HEK293 (cell line): Measurements from ENCODE around the gene PLD4.

ENCODE experiments used
- CTCF ChIA-PET: fragments of 350-600 bp; formaldehyde crosslinking; extraction: SDS; loops from one replicate; lab custom pipeline; 2021; ENCODE audit warnings: antibody characterized with exemption; lab: Yijun Ruan, JAX
- POLR2A ChIA-PET: fragments of 300-600 bp; formaldehyde crosslinking; extraction: SDS; loops from one replicate; lab custom pipeline; 2020; ENCODE audit warnings: antibody characterized with exemption, inconsistent platforms; lab: Yijun Ruan, JAX
- H3K27ac ChIP-seq: fragments of 200-500 bp; sonication (Bioruptor generic); 2 replicates; pipeline ENCODE4 v1.5.1; 2014; ENCODE audit warnings: low read depth, low read length, control low read depth, inconsistent platforms; ENCODE audit errors: extremely low read depth
- H3K36me3 ChIP-seq, 2 experiments: fragments of 200-500 bp in 1 of 2; sonication (Bioruptor generic) in 1 of 2; 1 replicate in 1 of 2; 2 replicates in 1 of 2; pipeline ENCODE4 v1.5.1; 2014 to 2017; ENCODE audit warnings: inconsistent platforms in 2 of 2, low read length in 2 of 2; ENCODE audit not compliant: control insufficient read depth in 2 of 2, insufficient read depth in 1 of 2
- H3K4me1 ChIP-seq: fragments of 200-500 bp; sonication (Bioruptor generic); 2 replicates; pipeline ENCODE4 v1.5.1; 2014; ENCODE audit warnings: mild to moderate bottlenecking, low read length, inconsistent platforms; ENCODE audit not compliant: control insufficient read depth, insufficient read depth
- H3K4me3 ChIP-seq: 2 replicates; pipeline ENCODE4 v1.5.1; 2011; ENCODE audit warnings: low read depth, mild to moderate bottlenecking, control low read depth, low read length, moderate library complexity
- H3K9me3 ChIP-seq: fragments of 200-500 bp; sonication (Bioruptor generic); 2 replicates; pipeline ENCODE4 v1.5.1; 2014; ENCODE audit warnings: low read depth, low read length, inconsistent platforms; ENCODE audit not compliant: control insufficient read depth, insufficient read depth
- EGR2 ChIP-seq: fragments of 450-650 bp; formaldehyde crosslinking; IDR thresholded peaks from 2 replicates; pipeline ENCODE4 v1.5.1; 2016; ENCODE audit warnings: low read depth, missing biosample characterization, missing genetic modification characterization
- GLI4 ChIP-seq: fragments of 450-650 bp; formaldehyde crosslinking; IDR thresholded peaks from 2 replicates; pipeline ENCODE4 v1.5.1; 2016; ENCODE audit warnings: missing biosample characterization, missing genetic modification characterization
- GLIS1 ChIP-seq: fragments of 450-650 bp; formaldehyde crosslinking; IDR thresholded peaks from 2 replicates; pipeline ENCODE4 v1.5.1; 2016; ENCODE audit warnings: missing biosample characterization, missing genetic modification characterization
- IKZF3 ChIP-seq: fragments of 450-650 bp; IDR thresholded peaks from 2 replicates; pipeline ENCODE4 v1.5.0; 2018; ENCODE audit warnings: missing biosample characterization, mild to moderate bottlenecking, missing genetic modification characterization, moderate library complexity
- MZF1 ChIP-seq: fragments of 450-650 bp; formaldehyde crosslinking; IDR thresholded peaks from 2 replicates; pipeline ENCODE4 v1.5.1; 2017; ENCODE audit warnings: missing biosample characterization, missing genetic modification characterization, borderline replicate concordance
- SCRT2 ChIP-seq: fragments of 450-650 bp; formaldehyde crosslinking; IDR thresholded peaks from 2 replicates; pipeline ENCODE4 v1.5.1; 2016; ENCODE audit warnings: missing biosample characterization, missing genetic modification characterization
- ZFHX2 ChIP-seq: fragments of 450-650 bp; formaldehyde crosslinking; conservative IDR thresholded peaks from 2 replicates; pipeline ENCODE4 v1.5.1; 2016; ENCODE audit warnings: missing biosample characterization, missing genetic modification characterization
- ZIC2 ChIP-seq: fragments of 450-650 bp; formaldehyde crosslinking; IDR thresholded peaks from 2 replicates; pipeline ENCODE4 v1.5.1; 2016; ENCODE audit warnings: missing biosample characterization, missing genetic modification characterization
- ZNF184 ChIP-seq: fragments of 450-650 bp; IDR thresholded peaks from 2 replicates; pipeline ENCODE4 v1.5.1; 2018; ENCODE audit warnings: missing biosample characterization, mild to moderate bottlenecking, missing genetic modification characterization
- ZNF335 ChIP-seq: fragments of 450-650 bp; formaldehyde crosslinking; conservative IDR thresholded peaks from 2 replicates; pipeline ENCODE4 v1.5.1; 2016; ENCODE audit warnings: missing biosample characterization, missing genetic modification characterization
- ZNF341 ChIP-seq: fragments of 450-650 bp; formaldehyde crosslinking; IDR thresholded peaks from 2 replicates; pipeline ENCODE4; 2016; ENCODE audit warnings: low read depth, missing biosample characterization, missing genetic modification characterization
- ZNF585B ChIP-seq: fragments of 450-650 bp; formaldehyde crosslinking; IDR thresholded peaks from 2 replicates; pipeline ENCODE4 v1.5.1; 2016; ENCODE audit warnings: missing biosample characterization, missing genetic modification characterization
- ZNF837 ChIP-seq: fragments of 450-650 bp; formaldehyde crosslinking; IDR thresholded peaks from 2 replicates; pipeline ENCODE4 v1.5.1; 2016; ENCODE audit warnings: missing biosample characterization, missing genetic modification characterization
- TF ChIP-seq, protein P1 (sequence below): fragments of 450-650 bp; formaldehyde crosslinking; IDR thresholded peaks from 2 replicates; pipeline ENCODE4 v1.5.1; 2016; ENCODE audit warnings: missing biosample characterization, missing genetic modification characterization
- TF ChIP-seq, protein P2 (sequence below): fragments of 450-650 bp; formaldehyde crosslinking; optimal IDR thresholded peaks from 2 replicates; pipeline ENCODE3; 2016; ENCODE audit warnings: missing biosample characterization, mild to moderate bottlenecking, missing genetic modification characterization
- TF ChIP-seq, protein P3 (sequence below): fragments of 450-650 bp; formaldehyde crosslinking; IDR thresholded peaks from 2 replicates; pipeline ENCODE4 v1.5.1; 2016; ENCODE audit warnings: missing biosample characterization, missing genetic modification characterization, low read depth
- TF ChIP-seq, protein P4 (sequence below): fragments of 450-650 bp; formaldehyde crosslinking; IDR thresholded peaks from 2 replicates; pipeline ENCODE4 v1.5.1; 2016; ENCODE audit warnings: missing biosample characterization, missing genetic modification characterization

The PLD4 gene

DNA sequence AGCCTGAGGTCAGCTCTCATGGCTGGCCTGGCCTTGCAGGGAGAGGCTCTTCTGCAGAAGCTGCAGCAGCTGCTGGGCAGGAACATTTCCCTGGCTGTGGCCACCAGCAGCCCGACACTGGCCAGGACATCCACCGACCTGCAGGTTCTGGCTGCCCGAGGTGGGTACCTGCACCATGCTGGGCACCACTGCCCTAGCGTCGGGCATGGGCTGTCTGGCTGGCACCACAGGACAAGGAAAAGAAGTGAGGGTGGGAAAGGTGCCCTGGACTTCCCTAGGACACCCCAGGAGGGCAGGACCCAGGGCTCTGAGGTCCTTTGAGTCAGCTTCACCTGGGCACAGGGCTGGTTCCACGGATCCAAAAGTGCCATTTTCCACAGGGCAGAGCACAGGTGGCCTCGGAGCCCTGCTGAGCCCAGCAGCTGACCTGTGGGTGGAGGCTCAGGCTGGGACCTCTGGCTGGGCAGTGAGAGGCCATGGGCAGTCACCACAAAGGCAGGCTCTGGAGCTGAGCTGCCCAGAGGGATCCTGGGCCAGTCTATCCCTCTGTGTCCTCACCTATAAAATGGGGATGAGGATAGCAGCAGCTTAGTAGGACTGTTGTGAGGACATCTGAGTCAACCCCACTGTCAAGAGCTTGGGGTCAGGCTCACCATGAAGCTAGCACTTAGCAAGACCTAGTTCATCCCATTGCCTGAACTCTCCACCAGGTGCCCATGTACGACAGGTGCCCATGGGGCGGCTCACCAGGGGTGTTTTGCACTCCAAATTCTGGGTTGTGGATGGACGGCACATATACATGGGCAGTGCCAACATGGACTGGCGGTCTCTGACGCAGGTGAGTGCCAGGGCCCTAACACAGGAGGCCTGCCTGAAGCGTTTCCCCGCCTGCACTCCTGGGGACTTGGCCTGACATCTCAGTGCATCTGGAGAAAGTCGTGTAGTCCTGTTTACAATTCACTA is 4.9 kb downstream of the PLD4 start:
- H3K27ac ChIP-seq = no peak overlapping the region
- no peaks in the 10 kb centered on the region for H3K9me3 ChIP-seq
- no peaks in the 10 kb centered on the region for H3K36me3 ChIP-seq
- H3K4me3 ChIP-seq = no peak overlapping the region
- no peaks in the 10 kb centered on the region for H3K4me1 ChIP-seq
- TF ChIP-seq GLI4 (tag by site-specific recombination) (no peak), ZIC2 (tag by site-specific recombination) (0 out of 2 replicates have a peak, but pooled peaks have one; percentile 25), MZF1 (tag by site-specific recombination) (no peak), IKZF3 (tag by site-specific recombination) (no peak), ZNF837 (tag by site-specific recombination) (no peak), SCRT2 (tag by site-specific recombination) (peak; percentile 31)
- TF ChIP-seq, protein P1, sequence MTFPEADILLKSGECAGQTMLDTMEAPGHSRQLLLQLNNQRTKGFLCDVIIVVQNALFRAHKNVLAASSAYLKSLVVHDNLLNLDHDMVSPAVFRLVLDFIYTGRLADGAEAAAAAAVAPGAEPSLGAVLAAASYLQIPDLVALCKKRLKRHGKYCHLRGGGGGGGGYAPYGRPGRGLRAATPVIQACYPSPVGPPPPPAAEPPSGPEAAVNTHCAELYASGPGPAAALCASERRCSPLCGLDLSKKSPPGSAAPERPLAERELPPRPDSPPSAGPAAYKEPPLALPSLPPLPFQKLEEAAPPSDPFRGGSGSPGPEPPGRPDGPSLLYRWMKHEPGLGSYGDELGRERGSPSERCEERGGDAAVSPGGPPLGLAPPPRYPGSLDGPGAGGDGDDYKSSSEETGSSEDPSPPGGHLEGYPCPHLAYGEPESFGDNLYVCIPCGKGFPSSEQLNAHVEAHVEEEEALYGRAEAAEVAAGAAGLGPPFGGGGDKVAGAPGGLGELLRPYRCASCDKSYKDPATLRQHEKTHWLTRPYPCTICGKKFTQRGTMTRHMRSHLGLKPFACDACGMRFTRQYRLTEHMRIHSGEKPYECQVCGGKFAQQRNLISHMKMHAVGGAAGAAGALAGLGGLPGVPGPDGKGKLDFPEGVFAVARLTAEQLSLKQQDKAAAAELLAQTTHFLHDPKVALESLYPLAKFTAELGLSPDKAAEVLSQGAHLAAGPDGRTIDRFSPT (tag by site-specific recombination) = 0 out of 2 replicates have a peak, but pooled peaks have one; percentile 13
- TF ChIP-seq, protein P2, sequence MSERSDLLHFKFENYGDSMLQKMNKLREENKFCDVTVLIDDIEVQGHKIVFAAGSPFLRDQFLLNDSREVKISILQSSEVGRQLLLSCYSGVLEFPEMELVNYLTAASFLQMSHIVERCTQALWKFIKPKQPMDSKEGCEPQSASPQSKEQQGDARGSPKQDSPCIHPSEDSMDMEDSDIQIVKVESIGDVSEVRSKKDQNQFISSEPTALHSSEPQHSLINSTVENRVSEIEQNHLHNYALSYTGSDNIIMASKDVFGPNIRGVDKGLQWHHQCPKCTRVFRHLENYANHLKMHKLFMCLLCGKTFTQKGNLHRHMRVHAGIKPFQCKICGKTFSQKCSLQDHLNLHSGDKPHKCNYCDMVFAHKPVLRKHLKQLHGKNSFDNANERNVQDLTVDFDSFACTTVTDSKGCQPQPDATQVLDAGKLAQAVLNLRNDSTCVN (tag by site-specific recombination) = no peak
- POLR2A ChIA-PET = no interaction called here
- CTCF ChIA-PET = no interaction called here

DNA sequence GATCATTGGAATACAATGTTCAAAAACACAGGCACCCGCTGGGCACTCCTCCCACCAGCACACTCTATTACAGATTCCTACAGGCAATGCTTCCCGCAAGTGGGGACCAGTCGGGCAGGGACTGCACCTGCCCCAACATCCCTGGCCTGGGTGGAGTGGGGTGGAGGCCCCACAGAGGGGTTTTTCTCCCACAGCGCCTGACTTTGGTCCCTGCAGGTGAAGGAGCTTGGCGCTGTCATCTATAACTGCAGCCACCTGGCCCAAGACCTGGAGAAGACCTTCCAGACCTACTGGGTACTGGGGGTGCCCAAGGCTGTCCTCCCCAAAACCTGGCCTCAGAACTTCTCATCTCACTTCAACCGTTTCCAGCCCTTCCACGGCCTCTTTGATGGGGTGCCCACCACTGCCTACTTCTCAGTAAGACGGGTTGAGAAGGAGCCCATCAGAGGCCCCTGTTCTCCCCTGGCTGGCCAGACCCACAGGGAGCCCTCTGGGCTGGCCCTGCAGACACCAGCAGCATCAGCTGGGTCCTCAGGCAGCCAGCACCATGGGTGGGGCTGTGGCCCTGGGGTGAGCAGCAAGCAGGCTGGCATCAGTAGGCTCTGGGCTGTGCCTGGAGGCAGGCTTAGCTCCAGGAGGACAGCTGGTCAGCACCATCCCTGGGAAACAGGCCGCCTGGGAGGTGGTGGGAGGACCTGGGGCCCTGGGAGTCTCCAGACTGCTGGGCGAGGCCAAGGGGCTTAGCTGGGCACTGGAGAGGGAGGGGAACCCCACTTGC is 6.0 kb downstream of the PLD4 start:
- CTCF ChIA-PET = interaction anchor here (0.6 kb wide), 1 partner anchor 77 kb away, joined by 3 read pairs; no protein-coding TSS in a partner anchor
- no peak overlapping the region for H3K27ac ChIP-seq
- TF ChIP-seq ZIC2 (tag by site-specific recombination) (peak; percentile 87), GLIS1 (tag by site-specific recombination) (0 out of 2 replicates have a peak, but pooled peaks have one; percentile 8), ZNF585B (tag by site-specific recombination) (no peak), ZNF335 (tag by site-specific recombination) (peak; percentile 54), ZFHX2 (tag by site-specific recombination) (0 out of 2 replicates have a peak, but pooled peaks have one; percentile 46), ZNF184 (tag by site-specific recombination) (no peak), ZNF341 (no peak), EGR2 (tag by site-specific recombination) (0 out of 2 replicates have a peak, but pooled peaks have one; percentile 4)
- TF ChIP-seq, protein P3, sequence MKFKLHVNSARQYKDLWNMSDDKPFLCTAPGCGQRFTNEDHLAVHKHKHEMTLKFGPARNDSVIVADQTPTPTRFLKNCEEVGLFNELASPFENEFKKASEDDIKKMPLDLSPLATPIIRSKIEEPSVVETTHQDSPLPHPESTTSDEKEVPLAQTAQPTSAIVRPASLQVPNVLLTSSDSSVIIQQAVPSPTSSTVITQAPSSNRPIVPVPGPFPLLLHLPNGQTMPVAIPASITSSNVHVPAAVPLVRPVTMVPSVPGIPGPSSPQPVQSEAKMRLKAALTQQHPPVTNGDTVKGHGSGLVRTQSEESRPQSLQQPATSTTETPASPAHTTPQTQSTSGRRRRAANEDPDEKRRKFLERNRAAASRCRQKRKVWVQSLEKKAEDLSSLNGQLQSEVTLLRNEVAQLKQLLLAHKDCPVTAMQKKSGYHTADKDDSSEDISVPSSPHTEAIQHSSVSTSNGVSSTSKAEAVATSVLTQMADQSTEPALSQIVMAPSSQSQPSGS (tag by site-specific recombination) = no peak
- TF ChIP-seq, protein P4, sequence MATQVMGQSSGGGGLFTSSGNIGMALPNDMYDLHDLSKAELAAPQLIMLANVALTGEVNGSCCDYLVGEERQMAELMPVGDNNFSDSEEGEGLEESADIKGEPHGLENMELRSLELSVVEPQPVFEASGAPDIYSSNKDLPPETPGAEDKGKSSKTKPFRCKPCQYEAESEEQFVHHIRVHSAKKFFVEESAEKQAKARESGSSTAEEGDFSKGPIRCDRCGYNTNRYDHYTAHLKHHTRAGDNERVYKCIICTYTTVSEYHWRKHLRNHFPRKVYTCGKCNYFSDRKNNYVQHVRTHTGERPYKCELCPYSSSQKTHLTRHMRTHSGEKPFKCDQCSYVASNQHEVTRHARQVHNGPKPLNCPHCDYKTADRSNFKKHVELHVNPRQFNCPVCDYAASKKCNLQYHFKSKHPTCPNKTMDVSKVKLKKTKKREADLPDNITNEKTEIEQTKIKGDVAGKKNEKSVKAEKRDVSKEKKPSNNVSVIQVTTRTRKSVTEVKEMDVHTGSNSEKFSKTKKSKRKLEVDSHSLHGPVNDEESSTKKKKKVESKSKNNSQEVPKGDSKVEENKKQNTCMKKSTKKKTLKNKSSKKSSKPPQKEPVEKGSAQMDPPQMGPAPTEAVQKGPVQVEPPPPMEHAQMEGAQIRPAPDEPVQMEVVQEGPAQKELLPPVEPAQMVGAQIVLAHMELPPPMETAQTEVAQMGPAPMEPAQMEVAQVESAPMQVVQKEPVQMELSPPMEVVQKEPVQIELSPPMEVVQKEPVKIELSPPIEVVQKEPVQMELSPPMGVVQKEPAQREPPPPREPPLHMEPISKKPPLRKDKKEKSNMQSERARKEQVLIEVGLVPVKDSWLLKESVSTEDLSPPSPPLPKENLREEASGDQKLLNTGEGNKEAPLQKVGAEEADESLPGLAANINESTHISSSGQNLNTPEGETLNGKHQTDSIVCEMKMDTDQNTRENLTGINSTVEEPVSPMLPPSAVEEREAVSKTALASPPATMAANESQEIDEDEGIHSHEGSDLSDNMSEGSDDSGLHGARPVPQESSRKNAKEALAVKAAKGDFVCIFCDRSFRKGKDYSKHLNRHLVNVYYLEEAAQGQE (tag by site-specific recombination) = no peak
- POLR2A ChIA-PET = no interaction called here
- no peaks in the 10 kb centered on the region for H3K36me3 ChIP-seq
- H3K4me3 ChIP-seq = no peak overlapping the region
- H3K4me1 ChIP-seq = no peaks in the 10 kb centered on the region
- H3K9me3 ChIP-seq = no peaks in the 10 kb centered on the region
